PC-9 (cell line): ENCODE data around the gene TTLL1. TPM values are rescaled to one million over a fixed set of nuclear protein-coding genes. Genes with fewer than 3 reads are reported as not detected.
A peak's percentile ranks its signal among the peaks of the same experiment; 100 is the strongest.

Experiments
- BruUV-seq: library from RNA; stranded (reverse); fragments of 400-500 nt; replicated peaks from 2 replicates; lab custom pipeline; 2021; lab: Mats Ljungman, UMichigan
- CTCF ChIA-PET: fragments of 300-600 bp; sonication (Branson Sonifier 250); formaldehyde crosslinking; loops from one replicate; lab custom pipeline; 2022; ENCODE audit warnings: antibody characterized with exemption; lab: Charles Lee
- POLR2A ChIA-PET: fragments of 300-600 bp; sonication (Branson Sonifier 250); formaldehyde crosslinking; loops from one replicate; lab custom pipeline; 2022; ENCODE audit warnings: antibody characterized with exemption; ENCODE audit not compliant: unreplicated experiment; lab: Charles Lee
- DNase-seq, 2 experiments: peaks; one replicate each; pipeline versions ENCODE4 v3.0.0 to v3.0.0-alpha.2; 2015 to 2022; ENCODE audit warnings: mixed read lengths in 1 of 2
- H2AFZ ChIP-seq: fragments of 200-600 bp; sonication (generic); 2 replicates; pipeline ENCODE4 v1.8.1; 2017; ENCODE audit warnings: antibody characterized with exemption
- H3F3A ChIP-seq: fragments of 200-600 bp; sonication (generic); 2 replicates; pipeline ENCODE4 v1.8.1; 2017; ENCODE audit warnings: antibody characterized with exemption, mild to moderate bottlenecking, low read depth; ENCODE audit not compliant: insufficient read depth
- H3K27ac ChIP-seq: fragments of 200-600 bp; sonication (generic); 2 replicates; pipeline ENCODE4 v1.6.1; 2016; ENCODE audit warnings: mixed run types
- H3K27me3 ChIP-seq: fragments of 200-600 bp; sonication (generic); 2 replicates; pipeline ENCODE4 v1.6.1; 2016; ENCODE audit warnings: low read depth, mixed run types; ENCODE audit not compliant: insufficient read depth
- H3K36me3 ChIP-seq: fragments of 200-600 bp; sonication (generic); 2 replicates; pipeline ENCODE4 v1.6.1; 2016; ENCODE audit warnings: low read depth, mixed run types
- H3K4me1 ChIP-seq: fragments of 200-600 bp; sonication (generic); replicated peaks from 2 replicates; pipeline ENCODE4 v1.6.1; 2016; ENCODE audit warnings: mixed run types; ENCODE audit not compliant: insufficient read depth
- H3K4me2 ChIP-seq: fragments of 200-600 bp; sonication (generic); 2 replicates; pipeline ENCODE4 v1.6.1; 2017; ENCODE audit warnings: mixed run types
- H3K4me3 ChIP-seq: fragments of 200-600 bp; sonication (generic); 2 replicates; pipeline ENCODE4 v1.6.1; 2016; ENCODE audit warnings: mixed run types
- H3K79me2 ChIP-seq: fragments of 200-600 bp; sonication (generic); 2 replicates; pipeline ENCODE4 v1.6.1; 2017; ENCODE audit warnings: low read depth, mixed run types
- H3K9me2 ChIP-seq: fragments of 200-600 bp; sonication (generic); 2 replicates; pipeline ENCODE4 v1.8.1; 2017; ENCODE audit warnings: mild to moderate bottlenecking; ENCODE audit not compliant: insufficient read depth
- H3K9me3 ChIP-seq: fragments of 200-600 bp; sonication (generic); 2 replicates; pipeline ENCODE4 v1.8.1; 2016; ENCODE audit warnings: low read depth; ENCODE audit not compliant: insufficient read depth
- H4K20me1 ChIP-seq: fragments of 200-600 bp; sonication (generic); 2 replicates; pipeline ENCODE4 v1.8.1; 2017; ENCODE audit not compliant: insufficient read depth
- CTCF ChIP-seq: fragments of 200-600 bp; sonication (generic); conservative IDR thresholded peaks from 2 replicates; pipeline ENCODE4 v1.6.1; 2017; ENCODE audit warnings: mixed run types, antibody characterized with exemption, mild to moderate bottlenecking, moderate library complexity
- EZH2 ChIP-seq: fragments of 200-600 bp; sonication (generic); IDR thresholded peaks from 2 replicates; pipeline ENCODE4 v1.8.0; 2017; ENCODE audit warnings: antibody characterized with exemption, low read depth
- intact Hi-C: fragments of 100-400 bp; cut with micrococcal nuclease; formaldehyde crosslinking; loops from one replicate; pipeline ENCODE4 v1.10.0; 2022; ENCODE audit not compliant: unreplicated experiment
- total RNA-seq: library from RNA; stranded (reverse); gene quantifications from 2 replicates; pipeline ENCODE4 v1.2.3, GENCODE V29; 2021

The TTLL1 gene
- total RNA-seq, 1 experiment from 2014 or later, result 7.8 TPM

- peaks cover 46% of the 10 kb centered on the region for H3K79me2 ChIP-seq
- H3K27me3 ChIP-seq, result no peaks in the 10 kb centered on the region
- ChIA-PET CTCF (interaction anchor here (0.6 to 0.8 kb wide), 4 partner anchors 19 to 116 kb away, joined by 3 to 12 read pairs (median 5); no protein-coding TSS in a partner anchor), POLR2A (interaction anchor here (0.6 to 2.0 kb wide), 13 partner anchors 11 to 1058 kb away, joined by 3 to 23 read pairs (median 5); no protein-coding TSS in a partner anchor)
- H3K4me1 ChIP-seq, result peaks cover 50% of the 10 kb centered on the region
- peak within 1 kb of the TSS; percentile 81 for H2AFZ ChIP-seq
- H3F3A ChIP-seq, result peaks cover 35% of the 10 kb centered on the region; the same call in 1 of the 2 replicates
- peak within 1 kb of the TSS; percentile 45 for H3K27ac ChIP-seq
- no TSS peak for BruUV-seq
- H3K4me2 ChIP-seq, result peak within 1 kb of the TSS; percentile 99
- intact Hi-C loops, result loop anchor here (2.0 to 5.0 kb wide), 5 partner anchors 20 to 153 kb away; no protein-coding TSS in a partner anchor
- TF ChIP-seq CTCF, result no peak
- no peak for TF ChIP-seq EZH2
- H3K9me3 ChIP-seq, result no peaks in the 10 kb centered on the region
- H3K9me2 ChIP-seq, result no peaks in the 10 kb centered on the region
- H4K20me1 ChIP-seq, result peaks cover 21% of the 10 kb centered on the region
- H3K4me3 ChIP-seq, result peak within 1 kb of the TSS; percentile 66
- H3K36me3 ChIP-seq, result no peaks in the 10 kb centered on the region
- peak; percentile 97 to 99 for DNase-seq
Measured at GRCh38 chr22:43014869-43015676, 74.1 kb downstream of the TTLL1 start, which contains the start of gene PACSIN2. Gene PACSIN2 (minus strand): TSS chr22:43015149. CDS start chr22:42912080, 103,069 bp downstream.

- Histone ChIP-seq H3K79me2 (peaks cover 53% of the 10 kb centered on the region), H3K9me2 (no peaks in the 10 kb centered on the region)
Measured at GRCh38 chr22:43014316-43014868, 74.8 kb downstream of the TTLL1 start.

More at GRCh38 chr22:43014316-43014868, 74.8 kb downstream of the TTLL1 start:
- H4K20me1 ChIP-seq, result peaks cover 21% of the 10 kb centered on the region
- intact Hi-C loops, result loop anchor here (2.0 to 5.0 kb wide), 5 partner anchors 20 to 152 kb away; no protein-coding TSS in a partner anchor
- peak overlapping the region; percentile 45 for H3K27ac ChIP-seq
- H3K27me3 ChIP-seq, result no peaks in the 10 kb centered on the region
- H3F3A ChIP-seq, result peaks cover 35% of the 10 kb centered on the region; the same call in 1 of the 2 replicates
- H3K9me3 ChIP-seq, result no peaks in the 10 kb centered on the region
- H3K4me1 ChIP-seq, result peaks cover 57% of the 10 kb centered on the region
- no TSS peak for BruUV-seq
- DNase-seq, result peak; percentile 43 to 44
- CTCF ChIA-PET, result interaction anchor here (0.8 kb wide), 1 partner anchor 24 kb away, joined by 12 read pairs; no protein-coding TSS in a partner anchor
- H2AFZ ChIP-seq, result peak overlapping the region; percentile 64; the same call in 1 of the 2 replicates
- peak overlapping the region; percentile 66 for H3K4me3 ChIP-seq
- TF ChIP-seq EZH2 (no peak), CTCF (no peak)
- POLR2A ChIA-PET, result interaction anchor here (0.6 to 2.0 kb wide), 8 partner anchors 10 to 173 kb away, joined by 3 to 23 read pairs (median 8); no protein-coding TSS in a partner anchor
- peak overlapping the region; percentile 99 for H3K4me2 ChIP-seq
- no peaks in the 10 kb centered on the region for H3K36me3 ChIP-seq
